Mucosa of stomach (tissue), 1 donor: ENCODE results near the gene FKBP5.
"Not testable (repeated sequence)": the region's sequence is repeated elsewhere in the genome, so short reads cannot be mapped to it uniquely, and the experiment has no call there.

ENCODE experiments used
- H3K27me3 ChIP-seq: one replicate; pipeline ENCODE4 v1.7.0; 2013; ENCODE audit warnings: mild to moderate bottlenecking, low read length; ENCODE audit not compliant: control insufficient read depth, insufficient read depth
- H3K36me3 ChIP-seq: one replicate; pipeline ENCODE4 v1.7.0; 2013; ENCODE audit warnings: low read length; ENCODE audit not compliant: control insufficient read depth, insufficient read depth
- H3K4me1 ChIP-seq: one replicate; pipeline ENCODE4 v1.7.0; 2013; ENCODE audit warnings: mild to moderate bottlenecking, low read length; ENCODE audit not compliant: control insufficient read depth, insufficient read depth
- H3K4me3 ChIP-seq: one replicate; pipeline ENCODE4 v1.7.0; 2013; ENCODE audit warnings: low read length
- H3K9ac ChIP-seq: one replicate; pipeline ENCODE4 v1.7.0; 2013; ENCODE audit warnings: mild to moderate bottlenecking, low read length, moderate library complexity
- H3K9me3 ChIP-seq: one replicate; pipeline ENCODE4 v1.7.0; 2013; ENCODE audit warnings: mild to moderate bottlenecking, low read length, moderate library complexity; ENCODE audit not compliant: control insufficient read depth
- donor health status: Pancreatic carcinoma.

FKBP5 gene

GRCh38 chr6:35688605-35689322 lies at the start of gene FKBP5:
TSS of gene FKBP5 (minus strand) at chr6:35688915. CDS start at chr6:35642824, 46,091 bp downstream.
- no peaks in the 10 kb centered on the region for H3K27me3 ChIP-seq
- H3K36me3 ChIP-seq: no peaks in the 10 kb centered on the region
- peak within 1 kb of the TSS; percentile 76 for H3K4me3 ChIP-seq
- H3K9me3 ChIP-seq: no peaks in the 10 kb centered on the region
- H3K4me1 ChIP-seq: no peaks in the 10 kb centered on the region
- peak within 1 kb of the TSS; percentile 76 for H3K9ac ChIP-seq

DNA sequence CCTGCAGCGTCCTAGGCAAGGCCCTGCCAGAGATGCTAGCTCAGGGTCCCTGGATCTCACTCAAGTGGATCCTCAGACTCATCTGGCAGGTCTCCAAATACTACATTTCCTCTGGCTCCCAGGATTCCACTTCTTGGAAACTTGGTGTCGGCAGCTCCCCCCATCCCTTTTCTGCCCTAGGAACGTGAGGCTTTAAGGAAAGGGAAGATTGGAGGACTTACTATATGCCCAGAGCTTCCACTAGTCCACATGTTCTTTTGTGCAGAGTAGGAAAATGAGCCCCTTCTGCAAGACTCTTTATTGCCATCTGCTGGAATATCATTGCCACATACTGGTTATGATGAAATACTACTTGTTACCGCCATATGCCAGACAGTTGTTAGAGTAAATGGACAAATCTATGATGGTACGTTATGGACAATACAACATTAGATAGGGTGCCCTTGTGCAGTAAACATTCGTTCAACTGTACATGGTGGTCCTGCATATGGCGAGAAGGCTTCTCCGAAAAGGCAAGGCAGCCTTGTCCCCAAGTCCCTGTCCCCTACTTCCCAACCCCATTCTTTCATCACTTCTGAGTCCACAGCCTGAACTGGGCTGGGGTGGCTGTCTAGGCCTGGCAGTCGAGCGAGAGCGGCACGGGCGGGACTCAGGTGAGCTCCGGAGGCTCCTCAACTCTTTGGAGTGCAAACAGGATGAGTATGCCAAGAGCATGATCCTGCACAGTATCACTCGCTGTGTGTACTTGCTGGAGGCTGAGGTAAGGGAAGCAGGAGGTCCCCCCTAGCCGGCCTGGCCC lies 48.9 kb upstream of the FKBP5 start:
- Histone ChIP-seq H3K9ac (no peak overlapping the region), H3K27me3 (no peaks in the 10 kb centered on the region), H3K4me3 (no peak overlapping the region), H3K4me1 (peaks cover 9% of the 10 kb centered on the region), H3K9me3 (no peaks in the 10 kb centered on the region), H3K36me3 (no peaks in the 10 kb centered on the region)

GRCh38 chr6:35736982-35737412 lies 48.3 kb upstream of the FKBP5 start, which contains the start of gene ARMC12:
TSS of gene ARMC12 (plus strand) at chr6:35737032. CDS start at chr6:35737109, 77 bp downstream.
- Histone ChIP-seq H3K4me1 (peaks cover 15% of the 10 kb centered on the region), H3K36me3 (no peaks in the 10 kb centered on the region), H3K4me3 (no peak within 1 kb of the TSS), H3K9ac (peak within 1 kb of the TSS; percentile 1), H3K9me3 (no peaks in the 10 kb centered on the region), H3K27me3 (no peaks in the 10 kb centered on the region)

DNA sequence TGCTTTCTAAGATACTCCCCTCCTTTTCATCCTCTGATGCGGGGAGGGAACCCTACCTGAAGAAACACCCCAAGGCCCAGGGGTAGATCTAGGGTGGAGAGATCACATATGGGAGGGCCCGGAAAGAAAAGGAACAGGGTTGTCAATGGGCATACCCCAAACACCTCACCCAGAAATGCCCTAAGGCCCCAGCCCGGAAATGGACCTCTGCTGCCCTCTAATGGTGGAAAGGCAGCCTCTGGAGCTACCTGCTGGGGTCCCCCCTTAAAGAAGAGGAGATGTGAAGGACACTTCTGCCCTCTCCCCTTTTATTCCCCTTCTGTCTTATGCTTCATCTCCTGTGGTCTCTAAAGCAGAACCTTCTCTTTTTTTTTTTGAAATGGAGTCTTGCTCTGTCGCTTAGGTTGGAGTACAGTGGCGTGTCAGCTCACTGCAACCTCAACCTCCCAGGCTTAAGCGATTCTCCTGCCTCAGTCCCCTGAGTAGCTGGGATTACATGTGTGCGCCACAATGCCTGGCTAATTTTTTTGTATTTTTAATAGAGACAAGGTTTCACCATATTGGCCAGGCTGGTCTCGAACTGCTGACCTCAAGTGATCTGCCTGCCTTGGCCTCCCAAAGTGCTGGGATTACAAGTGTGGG lies 47.7 kb upstream of the FKBP5 start:
- Histone ChIP-seq H3K4me3 (no peak overlapping the region), H3K9me3 (no peaks in the 10 kb centered on the region), H3K36me3 (no peaks in the 10 kb centered on the region), H3K9ac (peak overlapping the region; percentile 1), H3K4me1 (peaks cover 15% of the 10 kb centered on the region), H3K27me3 (no peaks in the 10 kb centered on the region)

DNA sequence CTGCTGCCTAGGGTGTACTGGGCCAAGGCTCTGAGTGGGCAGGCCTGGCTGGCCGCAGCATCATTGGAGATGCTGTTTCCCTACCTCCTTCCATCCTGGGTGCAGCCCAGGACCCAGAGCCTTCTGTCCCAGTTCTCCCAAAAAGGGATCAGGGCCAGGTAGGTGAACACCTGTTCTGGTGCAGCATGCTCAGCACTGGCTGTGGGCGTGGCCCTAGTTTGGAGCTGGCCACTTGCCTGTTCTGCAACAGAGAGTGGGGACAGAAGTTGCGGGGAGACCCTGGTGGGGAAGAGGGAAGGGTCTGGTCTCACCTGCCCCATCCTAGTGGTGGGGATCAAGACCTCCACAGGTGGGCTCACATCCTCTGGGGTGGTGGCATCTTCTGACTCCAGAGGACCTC lies 46.7 kb upstream of the FKBP5 start:
- Histone ChIP-seq H3K9ac (no peak overlapping the region), H3K9me3 (no peaks in the 10 kb centered on the region), H3K4me1 (peaks cover 22% of the 10 kb centered on the region), H3K36me3 (no peaks in the 10 kb centered on the region), H3K4me3 (no peak overlapping the region), H3K27me3 (no peaks in the 10 kb centered on the region)

GRCh38 chr6:35734319-35734718 lies 45.6 kb upstream of the FKBP5 start:
- not testable (repeated sequence) for H3K36me3 ChIP-seq, H3K4me3 ChIP-seq, H3K9me3 ChIP-seq, H3K9ac ChIP-seq, H3K27me3 ChIP-seq
- H3K4me1 ChIP-seq: peaks cover 34% of the 10 kb centered on the region

DNA sequence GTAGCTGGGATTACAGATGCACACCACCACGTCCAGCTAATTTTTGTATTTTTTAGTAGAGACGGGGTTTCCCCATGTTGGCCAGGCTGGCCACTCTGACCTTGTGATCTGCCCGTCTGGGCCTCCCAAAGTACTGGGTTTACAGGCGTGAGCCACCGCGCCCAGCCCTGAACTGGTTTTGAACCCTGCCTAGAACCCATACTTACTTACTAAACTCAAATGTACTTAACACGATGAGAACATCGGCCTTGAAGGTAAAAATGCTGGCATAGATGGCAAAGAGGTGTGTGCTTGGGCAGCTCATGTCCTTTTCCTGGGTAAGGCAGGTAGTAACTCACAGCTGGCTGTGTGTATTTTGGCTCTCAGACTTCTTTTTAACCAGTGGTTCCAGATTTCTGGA lies 44.9 kb upstream of the FKBP5 start:
- H3K9me3 ChIP-seq: no peaks in the 10 kb centered on the region
- H3K9ac ChIP-seq: no peak overlapping the region
- H3K4me1 ChIP-seq: peaks cover 40% of the 10 kb centered on the region
- H3K27me3 ChIP-seq: no peaks in the 10 kb centered on the region
- no peaks in the 10 kb centered on the region for H3K36me3 ChIP-seq
- no peak overlapping the region for H3K4me3 ChIP-seq

- Histone ChIP-seq H3K9ac (peak overlapping the region; percentile 86), H3K27me3 (no peaks in the 10 kb centered on the region), H3K36me3 (no peaks in the 10 kb centered on the region), H3K9me3 (no peaks in the 10 kb centered on the region), H3K4me3 (peak overlapping the region; percentile 34), H3K4me1 (peaks cover 54% of the 10 kb centered on the region)
Observed at GRCh38 chr6:35731736-35732532, 43.2 kb upstream of the FKBP5 start.

DNA sequence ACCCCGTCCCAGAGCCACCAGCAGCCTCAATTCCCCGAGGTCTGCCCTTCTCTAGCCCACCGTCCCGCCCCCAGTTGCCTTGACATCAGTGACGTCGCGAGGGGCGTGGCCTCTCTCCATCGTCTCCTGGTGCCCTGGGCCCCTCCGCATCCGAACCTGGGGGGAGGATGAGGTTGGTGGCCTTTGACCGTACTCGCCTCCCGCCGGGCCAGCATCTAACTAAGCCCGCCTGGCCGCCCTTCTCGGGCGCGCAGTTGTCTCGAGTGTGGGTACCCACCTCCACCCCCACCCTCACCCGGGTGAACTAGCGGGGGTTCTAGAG lies 42.7 kb upstream of the FKBP5 start:
- peaks cover 60% of the 10 kb centered on the region for H3K4me1 ChIP-seq
- H3K27me3 ChIP-seq: no peaks in the 10 kb centered on the region
- H3K36me3 ChIP-seq: no peaks in the 10 kb centered on the region
- H3K9me3 ChIP-seq: no peaks in the 10 kb centered on the region
- peak overlapping the region; percentile 86 for H3K9ac ChIP-seq
- H3K4me3 ChIP-seq: peak overlapping the region; percentile 34

- peak overlapping the region; percentile 54 for H3K9ac ChIP-seq
- peaks cover 65% of the 10 kb centered on the region for H3K4me1 ChIP-seq
Observed at GRCh38 chr6:35730745-35731413, 42.2 kb upstream of the FKBP5 start.

GRCh38 chr6:35729722-35730121 lies 41.0 kb upstream of the FKBP5 start:
- peaks cover 76% of the 10 kb centered on the region for H3K4me1 ChIP-seq

More at GRCh38 chr6:35730745-35731413, 42.2 kb upstream of the FKBP5 start:
- H3K27me3 ChIP-seq: no peaks in the 10 kb centered on the region
- no peaks in the 10 kb centered on the region for H3K9me3 ChIP-seq
- H3K36me3 ChIP-seq: no peaks in the 10 kb centered on the region
- peak overlapping the region; percentile 29 for H3K4me3 ChIP-seq

More at GRCh38 chr6:35729722-35730121, 41.0 kb upstream of the FKBP5 start:
- H3K4me3 ChIP-seq: no peak overlapping the region
- H3K9me3 ChIP-seq: no peaks in the 10 kb centered on the region
- H3K36me3 ChIP-seq: no peaks in the 10 kb centered on the region
- H3K27me3 ChIP-seq: no peaks in the 10 kb centered on the region
- H3K9ac ChIP-seq: no peak overlapping the region
